ENCODE results near the gene PTPRN2.
"Not testable (repeated sequence)": the region's sequence is repeated elsewhere in the genome, so short reads cannot be mapped to it uniquely, and the experiment has no call there.

The PTPRN2 gene

DNA sequence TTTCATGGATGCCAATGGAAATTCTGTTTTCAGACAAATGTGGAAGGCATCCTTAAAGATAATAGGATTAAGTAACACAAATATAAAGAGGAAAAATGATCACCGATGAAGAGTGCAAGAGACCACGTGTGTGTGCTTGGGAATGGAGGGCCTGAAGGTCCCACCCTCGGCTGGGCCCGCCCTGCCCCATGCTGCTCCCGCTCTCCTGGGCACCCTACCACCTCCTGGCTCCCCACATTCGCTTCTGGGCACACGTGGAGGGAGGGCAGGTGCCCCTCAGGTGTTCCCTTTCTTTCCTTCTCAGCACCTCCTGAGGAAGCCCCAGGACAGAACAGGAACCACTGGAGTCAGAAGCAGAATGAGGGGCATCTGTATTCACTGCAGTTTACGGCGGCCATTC, 883.3 kb downstream of the PTPRN2 start:
- no peak for DNase-seq

DNA sequence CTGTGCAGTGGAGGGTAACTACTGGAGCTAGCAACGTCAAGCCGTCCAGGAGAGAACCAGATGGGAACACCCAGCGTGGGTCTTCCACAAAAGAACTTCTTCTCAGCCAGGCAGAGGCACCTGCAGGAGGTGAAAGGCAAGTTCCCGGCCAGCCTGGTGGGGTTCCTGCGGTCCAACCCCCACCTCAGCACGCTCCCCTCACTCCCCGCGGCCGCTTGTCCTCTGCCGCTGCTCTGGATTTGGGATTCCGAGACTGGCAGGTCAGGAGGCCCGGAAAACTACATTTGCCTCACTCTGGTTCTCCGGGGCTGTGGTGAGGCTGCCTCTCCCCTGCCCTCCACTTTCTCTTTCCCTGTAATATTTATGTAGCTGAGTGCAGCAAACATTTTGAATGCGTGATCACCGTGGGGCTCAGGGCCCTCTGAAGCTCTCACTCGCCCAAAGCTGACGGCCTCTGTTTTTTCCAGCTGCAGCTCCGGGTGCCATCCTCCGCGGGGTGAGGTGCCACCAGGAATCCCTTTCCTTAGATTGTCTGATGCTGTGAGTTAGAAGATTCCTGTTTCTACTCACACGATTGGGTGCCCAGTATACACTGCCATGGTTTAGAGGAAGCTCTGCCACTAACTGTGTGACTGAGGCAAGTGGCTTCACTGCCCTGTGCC, 884.0 kb downstream of the PTPRN2 start:
- no peak for DNase-seq

DNA sequence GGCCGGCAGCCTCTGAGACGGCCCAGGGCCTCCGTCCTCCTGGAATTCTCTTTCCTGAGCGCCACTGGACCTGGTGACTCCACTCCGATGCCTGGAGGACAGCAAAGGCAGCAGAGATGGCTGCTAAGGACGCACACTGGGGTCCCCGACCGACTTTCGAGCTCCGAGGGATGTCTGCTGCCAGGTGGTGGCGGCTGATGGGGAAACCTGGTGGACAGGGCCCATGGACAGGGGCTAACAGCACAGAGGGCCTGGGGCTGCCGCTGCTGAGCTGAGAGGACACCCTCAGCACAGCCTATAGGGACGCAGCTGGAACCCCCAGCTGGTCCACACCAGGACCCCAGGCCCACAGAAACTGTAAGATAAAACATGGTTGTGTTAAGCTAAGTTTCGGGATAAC, 884.5 kb downstream of the PTPRN2 start:
- DNase-seq, result no peak

DNA sequence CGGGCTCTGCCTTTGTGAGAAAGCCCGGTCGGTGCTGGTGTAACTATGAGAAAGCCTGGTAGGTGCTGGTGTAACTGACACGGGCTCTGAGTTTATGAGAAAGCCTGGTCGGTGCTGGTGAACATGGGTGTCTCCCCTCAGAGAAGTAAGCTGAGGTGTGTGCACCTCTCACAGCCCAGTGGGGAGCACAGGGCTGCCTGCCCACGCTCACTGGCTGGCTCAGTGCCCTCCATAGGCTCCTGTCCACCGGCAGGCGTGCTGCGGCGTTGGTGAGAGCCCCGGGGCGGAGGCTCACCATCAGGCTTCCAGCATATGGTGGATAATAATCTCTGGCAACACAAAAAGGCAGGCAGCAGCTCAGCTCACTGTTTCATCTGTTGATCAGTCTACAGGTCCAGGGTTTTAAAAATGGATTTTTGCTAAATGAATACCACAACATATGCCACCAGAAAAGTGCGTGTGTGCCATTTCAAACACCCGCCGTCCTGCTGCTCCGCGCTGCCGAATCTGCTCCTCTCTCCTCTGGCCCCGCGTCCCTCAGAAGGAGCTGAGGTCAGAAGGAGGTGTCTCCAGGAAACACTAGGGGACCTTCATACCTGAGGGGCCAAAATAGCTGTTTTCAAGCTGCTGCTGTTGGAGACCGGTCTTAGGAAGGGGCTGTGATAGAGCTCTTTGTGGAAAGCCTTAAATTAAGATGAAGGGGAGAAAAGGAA, 885.2 kb downstream of the PTPRN2 start:
- no peak for DNase-seq

DNA sequence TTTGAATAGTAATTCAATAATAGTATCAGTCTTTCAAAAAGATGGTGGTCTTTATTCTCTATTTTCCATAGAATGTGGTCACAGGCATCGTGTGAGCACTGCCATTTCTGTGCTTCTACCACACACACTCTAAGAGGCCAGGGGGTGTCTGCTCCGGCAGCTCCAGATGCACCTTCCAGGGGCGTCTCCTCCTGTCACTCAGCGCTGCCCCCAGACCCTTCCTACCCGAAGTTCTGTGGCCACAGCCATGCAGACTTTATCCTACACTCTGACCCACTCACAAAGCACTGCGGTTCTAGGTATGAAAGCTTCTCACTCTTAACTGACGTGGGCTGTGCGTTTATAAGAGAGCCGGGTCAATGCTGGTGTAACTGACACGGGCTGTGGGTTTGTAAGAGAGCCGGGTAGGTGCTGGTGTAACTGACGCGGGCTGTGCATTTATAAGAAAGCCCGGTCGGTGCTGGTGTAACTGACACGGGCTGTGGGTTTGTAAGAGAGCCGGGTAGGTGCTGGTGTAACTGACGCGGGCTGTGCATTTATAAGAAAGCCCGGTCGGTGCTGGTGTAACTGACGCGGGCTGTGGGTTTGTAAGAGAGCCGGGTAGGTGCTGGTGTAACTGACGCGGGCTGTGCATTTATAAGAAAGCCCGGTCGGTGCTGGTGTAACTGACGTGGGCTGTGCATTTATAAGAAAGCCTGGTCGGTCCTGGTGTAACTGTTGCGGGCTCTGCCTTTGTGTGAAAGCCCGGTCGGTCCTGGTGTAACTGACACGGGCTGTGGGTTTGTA, 886.0 kb downstream of the PTPRN2 start:
- DNase-seq, result not testable (repeated sequence)

DNA sequence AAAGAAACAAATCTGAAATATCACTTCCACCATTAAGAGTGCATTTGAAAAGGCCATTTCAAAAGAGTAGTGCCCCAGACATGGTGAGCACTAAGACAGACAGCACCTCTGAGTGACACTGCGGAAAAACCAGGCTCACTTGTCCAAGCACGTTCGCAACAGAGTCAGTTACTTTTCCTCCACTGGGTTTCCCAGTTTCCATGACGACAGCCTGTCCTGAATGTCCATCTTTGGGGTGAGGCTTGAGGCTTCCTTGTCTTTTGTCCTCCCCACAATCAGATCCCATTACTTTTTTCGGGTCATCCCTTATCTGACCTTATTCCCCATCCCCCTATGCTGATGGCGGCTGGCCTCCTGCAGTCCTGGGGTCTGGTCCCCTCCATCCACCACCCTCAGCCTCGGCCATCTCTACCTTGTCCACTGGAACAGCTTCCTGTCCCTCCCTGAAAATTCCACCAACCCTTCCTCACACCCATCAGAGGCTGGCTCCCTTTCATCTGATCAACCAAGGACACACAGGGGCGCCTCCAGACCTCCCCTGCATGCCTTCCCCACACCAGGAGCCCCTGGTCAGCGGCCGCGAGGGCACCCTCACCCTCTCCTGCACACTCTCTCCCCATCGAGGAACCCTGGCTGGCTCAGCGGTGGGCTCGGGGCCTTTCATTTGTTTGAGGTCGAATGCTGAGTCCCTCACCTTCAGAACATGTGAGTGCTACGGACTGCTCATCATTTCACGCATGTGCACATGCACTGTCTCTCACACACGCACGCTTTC, 887.2 kb downstream of the PTPRN2 start:
- DNase-seq, result no peak

DNA sequence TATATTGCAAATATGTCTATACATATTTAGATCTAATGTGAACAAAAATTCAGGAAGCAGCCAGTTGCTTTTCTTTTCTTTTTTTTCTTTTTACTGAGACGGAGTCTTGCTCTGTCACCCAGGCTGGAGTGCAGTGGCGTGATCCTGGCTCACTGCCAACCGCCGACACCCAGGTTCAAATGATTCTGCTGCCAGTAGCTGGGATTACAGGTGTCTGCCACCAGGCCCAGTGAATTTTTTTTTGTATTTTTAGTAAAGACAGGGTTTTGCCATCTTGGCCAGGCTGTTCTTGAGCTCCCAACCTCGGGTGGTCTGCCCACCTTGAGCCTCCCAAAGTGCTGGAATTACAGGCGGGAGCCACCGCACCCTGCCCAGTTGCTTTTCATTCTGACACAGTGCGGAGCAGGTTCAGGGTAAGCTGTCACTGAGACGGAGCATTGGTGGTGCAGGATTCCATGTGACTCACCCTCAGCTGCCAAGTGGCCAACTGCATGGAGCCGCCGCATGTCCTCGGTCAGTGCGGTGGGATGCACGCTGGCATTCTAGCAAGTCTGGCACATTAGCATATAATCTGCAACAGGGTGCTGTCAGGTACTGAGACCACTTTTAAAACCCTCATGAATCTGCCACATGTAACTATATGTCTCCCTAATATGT, 888.1 kb downstream of the PTPRN2 start:
- no peak for DNase-seq

DNA sequence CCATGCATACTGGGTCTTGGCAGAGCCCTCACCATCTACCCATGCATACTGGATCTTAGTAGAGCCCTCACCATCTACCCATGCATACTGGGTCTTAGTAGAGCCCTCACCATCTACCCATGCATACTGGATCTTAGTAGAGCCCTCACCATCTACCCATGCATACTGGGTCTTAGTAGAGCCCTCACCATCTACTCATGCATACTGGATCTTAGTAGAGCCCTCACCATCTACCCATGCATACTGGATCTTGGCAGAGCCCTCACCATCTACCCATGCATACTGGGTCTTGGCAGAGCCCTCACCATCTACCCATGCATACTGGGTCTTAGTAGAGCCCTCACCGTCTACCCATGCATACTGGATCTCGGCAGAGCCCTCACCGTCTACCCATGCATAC, 890.3 kb downstream of the PTPRN2 start:
- DNase-seq, result not testable (repeated sequence)

DNA sequence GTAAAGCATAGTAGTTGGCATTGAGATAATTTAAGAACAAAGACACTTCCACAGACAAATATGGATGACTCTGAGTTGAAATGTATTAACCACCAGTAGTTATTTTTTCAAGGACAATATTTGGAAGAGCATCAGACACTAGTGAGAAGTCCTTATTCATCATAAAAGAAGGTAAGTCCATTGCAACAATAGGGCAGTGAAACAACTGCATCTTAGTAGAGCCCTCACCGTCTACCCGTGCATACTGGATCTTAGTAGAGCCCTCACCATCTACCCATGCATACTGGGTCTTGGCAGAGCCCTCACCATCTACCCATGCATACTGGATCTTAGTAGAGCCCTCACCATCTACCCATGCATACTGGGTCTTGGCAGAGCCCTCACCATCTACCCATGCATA, 892.0 kb downstream of the PTPRN2 start:
- DNase-seq, result not testable (repeated sequence)

DNA sequence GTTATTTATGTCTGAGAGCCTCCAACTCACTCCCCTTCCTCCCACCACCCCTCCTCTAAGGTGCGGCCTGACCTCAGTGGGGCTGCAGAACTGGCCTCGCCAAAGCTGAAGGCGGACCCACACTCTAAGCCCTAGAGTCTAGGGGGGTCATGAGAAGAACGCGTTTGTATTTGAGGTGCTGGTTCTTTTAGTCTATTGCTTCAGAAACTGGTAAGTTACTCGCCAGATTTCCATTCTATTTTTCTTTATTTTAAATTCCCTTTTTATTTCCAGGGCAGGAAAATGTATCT, 893.3 kb downstream of the PTPRN2 start:
- DNase-seq, result no peak

DNA sequence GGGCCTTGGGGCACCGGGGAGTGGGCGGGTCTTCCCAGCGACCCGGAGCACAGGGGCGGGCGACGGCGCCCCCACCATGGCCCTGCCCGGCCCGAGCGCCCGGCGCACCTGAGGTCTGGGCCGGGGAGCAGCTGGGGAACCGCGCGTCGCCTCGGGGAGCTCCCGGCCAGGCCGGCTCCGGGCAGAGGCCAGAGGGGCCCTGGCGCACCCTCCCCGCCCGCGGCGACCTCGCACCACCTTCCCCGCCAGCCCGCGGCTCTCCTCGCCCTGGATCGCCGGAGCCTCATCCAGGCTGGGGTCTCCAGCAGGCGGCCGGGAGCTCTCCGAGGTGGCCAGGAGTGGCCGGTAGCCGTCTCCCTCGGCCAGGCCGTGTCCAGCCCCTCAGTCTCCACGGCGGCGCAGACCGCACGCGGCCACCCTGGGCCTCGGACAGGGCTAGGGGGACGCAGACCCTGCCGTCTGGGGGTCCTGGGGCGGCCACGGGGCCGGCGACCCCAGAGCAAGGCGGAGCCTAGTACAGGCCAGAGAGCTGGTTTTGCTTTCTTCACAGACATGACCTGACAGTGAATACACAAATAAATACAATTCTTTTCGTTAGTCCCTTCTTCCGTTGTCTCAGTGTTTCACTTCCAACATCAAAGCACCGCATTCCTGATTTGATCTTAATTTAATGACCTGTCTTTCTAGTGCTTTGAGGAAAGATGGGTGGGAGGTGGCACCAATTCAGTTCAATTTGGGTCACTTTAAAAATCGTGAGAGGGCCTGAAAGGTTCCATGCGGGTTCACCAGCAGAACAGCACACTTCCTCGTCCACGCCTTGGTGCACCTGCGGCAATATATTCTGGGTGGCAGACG, 893.9 kb downstream of the PTPRN2 start:
- no peak for DNase-seq

DNA sequence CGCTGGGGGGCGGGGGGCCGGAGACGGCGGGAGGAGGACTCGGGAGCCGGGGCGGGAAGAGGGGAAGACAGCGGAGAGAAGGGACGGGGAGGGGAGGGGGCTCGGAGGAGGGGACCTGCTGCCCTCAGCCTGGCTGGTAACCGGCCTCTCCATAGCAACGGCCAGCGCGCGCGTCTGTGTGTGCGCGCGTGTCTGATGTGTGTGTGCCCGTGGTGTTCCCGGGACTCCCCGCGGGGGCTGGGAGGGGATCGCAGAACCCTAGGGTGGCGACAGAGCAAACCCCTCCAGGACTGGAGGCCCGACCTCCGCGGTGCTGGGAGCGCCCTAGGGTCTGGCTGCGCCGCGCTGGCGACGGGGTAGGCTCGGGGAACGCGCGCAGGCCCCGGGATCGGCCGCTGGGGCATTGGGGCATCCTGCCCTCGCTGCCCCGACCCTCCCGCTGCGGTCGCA, 894.5 kb downstream of the PTPRN2 start:
- no peak for DNase-seq

DNA sequence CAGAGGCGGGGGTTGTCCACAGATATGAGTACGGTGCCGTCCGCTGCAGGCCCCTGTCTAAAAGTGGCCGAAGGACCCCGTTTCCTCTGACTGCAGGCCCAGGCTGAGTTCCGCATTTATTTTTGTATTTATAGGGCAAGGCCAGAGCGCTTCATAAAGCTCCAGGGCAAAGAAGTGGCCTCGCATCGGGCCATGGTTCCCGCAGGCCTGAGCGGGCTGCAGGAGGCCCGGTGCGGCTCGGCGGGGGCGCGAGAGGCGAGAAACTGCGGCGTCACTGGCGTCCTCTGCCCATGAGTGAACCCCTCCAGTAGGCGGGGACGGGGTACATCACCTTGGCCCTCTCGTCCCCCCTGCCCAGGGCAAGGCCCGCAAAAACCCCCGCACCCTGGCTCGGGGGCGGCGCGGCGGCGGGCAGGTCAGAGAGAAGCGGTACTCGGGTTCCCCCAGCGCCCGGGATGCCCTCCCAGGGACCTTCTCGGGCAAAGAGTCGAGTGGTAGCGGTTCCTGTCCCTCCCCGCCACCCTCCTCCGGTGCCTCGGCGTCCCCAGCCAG, 895.1 kb downstream of the PTPRN2 start:
- no peak for DNase-seq

DNA sequence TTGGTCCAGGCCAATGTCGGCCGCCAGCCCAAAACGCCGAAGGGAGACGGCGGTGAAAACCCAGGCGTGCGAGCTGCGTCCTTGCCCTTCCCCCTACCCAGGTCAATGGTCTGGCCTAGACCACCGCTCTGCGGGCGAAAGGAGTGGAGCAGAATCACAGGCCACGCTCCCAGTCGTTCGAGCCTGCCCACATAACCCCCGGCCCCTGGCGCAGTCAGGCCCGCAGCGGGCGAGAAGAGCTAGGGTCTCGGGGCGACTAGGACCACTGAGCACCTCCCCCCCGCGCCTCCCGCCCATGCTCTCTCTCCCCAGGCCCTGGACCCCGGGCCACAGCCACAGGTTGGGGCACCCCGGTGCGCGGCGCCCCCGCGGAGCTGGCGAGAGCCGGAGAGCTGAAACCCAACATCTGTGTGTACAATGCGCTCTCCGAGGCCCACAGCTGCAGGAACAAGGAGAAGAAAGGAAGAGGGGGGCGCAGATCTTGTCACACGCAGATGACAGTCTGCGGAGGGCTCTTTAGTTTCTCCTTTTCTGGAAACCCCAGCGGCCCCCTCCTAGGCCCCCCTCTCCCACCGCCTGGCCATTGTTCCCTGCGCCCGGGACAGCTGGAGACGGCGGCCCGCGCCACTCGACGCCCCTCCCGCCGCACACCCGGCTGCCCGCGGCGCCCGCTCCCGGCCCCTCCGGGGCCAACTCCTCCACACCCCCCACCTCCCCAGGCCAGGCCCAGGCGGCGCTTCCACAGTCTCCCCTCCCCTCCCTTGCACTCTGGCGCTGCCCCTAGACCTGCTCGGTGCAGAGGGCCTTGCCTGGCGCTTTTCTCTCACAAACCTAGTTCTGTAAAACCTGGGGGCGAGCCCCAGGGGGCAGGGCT, 895.8 kb downstream of the PTPRN2 start:
- no peak for DNase-seq

DNA sequence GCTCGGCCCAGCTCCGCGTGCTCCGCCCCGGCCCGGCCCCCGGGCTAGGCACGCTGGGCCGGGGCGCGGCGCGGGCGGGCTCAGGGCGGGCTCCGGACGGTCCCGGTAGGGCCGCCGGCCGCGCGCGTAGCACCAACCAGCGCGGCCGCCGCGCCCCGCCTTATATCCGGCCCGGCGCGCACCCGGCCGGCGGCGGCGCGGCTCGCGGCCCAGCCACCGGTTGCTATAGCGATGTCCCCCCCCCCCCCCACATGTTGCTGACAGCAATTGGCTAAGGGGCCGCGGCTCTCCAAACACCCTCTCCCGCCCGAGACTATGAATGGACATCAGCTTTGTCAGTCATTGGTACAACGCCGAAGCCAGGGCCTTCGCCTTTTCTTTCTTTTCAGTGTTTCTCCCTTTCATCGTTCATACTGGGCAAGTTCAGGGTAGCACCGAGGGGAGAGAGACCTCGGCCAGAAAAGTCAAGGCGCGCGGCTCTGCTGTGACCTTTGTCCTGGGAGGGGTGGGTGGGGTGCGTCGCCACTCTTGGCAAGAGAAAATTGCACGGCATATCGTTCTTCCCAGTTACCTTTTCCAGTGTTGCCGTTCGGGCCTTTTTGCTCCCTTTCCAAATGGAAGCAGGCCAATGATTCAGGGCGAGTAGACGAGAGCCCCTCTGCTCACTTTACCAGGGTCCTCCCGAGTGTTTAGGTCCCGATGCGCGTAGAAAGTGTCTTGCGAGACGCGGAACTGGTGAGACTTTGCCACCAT, 896.6 kb downstream of the PTPRN2 start:
- peak; percentile 14 for DNase-seq

DNA sequence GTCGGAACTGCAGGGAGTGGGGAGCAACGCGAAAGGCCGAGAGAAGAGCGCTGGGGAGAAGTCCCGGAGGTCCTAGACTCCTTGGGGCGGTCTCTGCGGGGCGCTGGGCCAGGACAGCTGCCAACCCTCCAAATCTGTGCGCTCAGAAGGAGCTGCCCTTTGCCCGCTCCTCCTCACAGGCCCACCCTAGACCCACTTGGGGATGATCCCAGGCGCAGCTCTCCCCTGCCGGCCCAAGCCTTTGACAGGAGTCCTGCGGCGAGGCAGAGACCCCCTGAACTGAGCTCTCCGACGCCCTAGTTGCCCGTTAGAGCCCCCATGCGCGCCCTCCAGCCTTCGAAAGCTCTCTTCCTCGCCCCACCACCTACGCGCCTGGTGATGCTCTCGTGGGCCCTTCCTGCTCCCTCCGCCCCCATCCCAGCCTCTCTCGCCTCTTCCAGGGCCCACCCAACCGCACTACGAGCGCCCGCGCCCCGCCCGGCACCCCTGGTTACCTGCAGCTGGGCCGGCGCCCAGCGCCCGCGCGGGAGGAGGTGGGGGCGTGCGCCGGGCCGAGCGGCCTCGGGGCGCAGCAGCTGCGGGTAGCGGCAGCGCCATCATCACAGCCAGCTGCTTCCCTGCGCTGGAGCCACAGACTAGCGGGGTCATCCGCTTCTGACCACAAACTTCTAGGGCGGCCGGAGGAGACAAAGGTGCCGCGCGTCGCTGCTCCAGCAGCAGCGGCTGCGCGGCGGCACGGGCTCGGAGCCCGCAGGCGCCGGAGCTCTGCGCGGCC, 897.4 kb downstream of the PTPRN2 start:
- no peak for DNase-seq

DNA sequence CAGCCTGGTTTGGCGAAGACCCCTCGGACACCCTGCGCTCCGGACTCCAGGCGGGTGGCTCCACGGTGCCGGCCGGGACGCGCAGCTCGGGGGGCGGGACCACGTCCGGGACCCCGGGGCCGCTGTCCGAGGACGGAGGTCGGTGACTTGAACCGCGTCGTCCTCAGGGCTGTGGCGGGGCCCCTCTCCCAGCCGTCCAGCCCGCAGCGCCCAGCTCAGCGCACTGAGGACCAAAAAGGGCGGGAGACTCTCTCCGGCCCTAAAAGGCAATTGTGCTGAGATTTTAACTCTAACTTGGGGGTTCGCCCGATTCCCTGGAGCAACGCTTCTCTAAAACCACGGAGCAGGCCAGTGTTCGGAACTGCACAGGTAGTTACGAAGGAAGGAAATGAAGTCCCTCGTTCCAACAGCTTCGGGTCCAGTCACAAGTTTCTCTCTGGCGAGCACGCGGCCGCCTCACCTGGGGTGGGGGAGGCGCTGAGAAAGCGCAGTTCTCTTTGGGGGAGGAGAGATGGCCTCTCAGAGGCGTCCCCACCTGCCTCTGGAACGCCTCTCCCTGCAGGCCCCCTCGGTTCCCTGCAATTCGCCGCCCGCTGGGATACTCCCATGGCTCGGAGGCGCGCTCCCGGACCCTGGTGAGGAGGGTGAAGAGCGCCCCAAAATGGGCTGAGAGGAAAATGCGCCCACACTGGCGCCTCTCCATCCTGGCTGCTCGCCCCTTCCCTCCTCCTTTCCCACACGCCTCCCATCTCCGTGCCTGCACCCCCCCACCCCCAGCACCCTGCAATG, 898.2 kb downstream of the PTPRN2 start:
- no peak for DNase-seq

All from activated CD4-positive, alpha-beta T cell treated with anti-CD3 and anti-CD28 coated beads, Interleukin-2, Interleukin-6, amounts not matched to agents 100 ng/mL and 50 ng/mL, durations not matched to agents 16 hours and 8 hours (primary cell).